ENCODE results near the gene TBL3.

TBL3 gene

GRCh38 chr16:2013527-2013926, 41.7 kb downstream of the TBL3 start:
- Histone ChIP-seq H3K36me3 (ENCODE audit: insufficient read depth, low read length) (no peaks in the 10 kb centered on the region), H3K4me2 (ENCODE audit: insufficient read depth, low read length) (no peak overlapping the region), H3K27ac (ENCODE audit: low read length) (no peak overlapping the region), H4K20me1 (ENCODE audit: insufficient read depth, low read length) (peaks cover 8% of the 10 kb centered on the region), H3K9me3 (ENCODE audit: insufficient read depth, low read length, severe bottlenecking) (no peaks in the 10 kb centered on the region), H3K9ac (ENCODE audit: low read depth, low read length) (no peak overlapping the region), H3K4me1 (ENCODE audit: insufficient read depth, low read length) (peaks cover 14% of the 10 kb centered on the region), H3K27me3 (ENCODE audit: insufficient read depth, low read length, poor library complexity) (no peaks in the 10 kb centered on the region), H3K79me2 (ENCODE audit: insufficient read depth, low read length) (peaks cover 22% of the 10 kb centered on the region), H3K4me3 (ENCODE audit: low read depth in 1 of 2, low read length in 2 of 2) (no peak overlapping the region), H2AFZ (ENCODE audit: low read depth, low read length) (no peak overlapping the region)
- TF ChIP-seq CTCF (IDR thresholded peaks at IDR 0.05; ENCODE audit: borderline replicate concordance, extremely low read depth, low read length, poor library complexity, severe bottlenecking), result no peak
- no peak for DNase-seq
- ATAC-seq (ENCODE audit: insufficient read depth, low read depth), result no peak

GRCh38 chr16:2015117-2015946, 43.5 kb downstream of the TBL3 start:
- H2AFZ ChIP-seq (ENCODE audit: low read depth, low read length), result no peak overlapping the region
- no peak overlapping the region for H3K27ac ChIP-seq (ENCODE audit: low read length)
- H3K4me1 ChIP-seq (ENCODE audit: insufficient read depth, low read length), result peaks cover 6% of the 10 kb centered on the region
- no peaks in the 10 kb centered on the region for H3K27me3 ChIP-seq (ENCODE audit: insufficient read depth, low read length, poor library complexity)
- no peak overlapping the region for H3K9ac ChIP-seq (ENCODE audit: low read depth, low read length)
- no peaks in the 10 kb centered on the region for H3K9me3 ChIP-seq (ENCODE audit: insufficient read depth, low read length, severe bottlenecking)
- no peaks in the 10 kb centered on the region for H4K20me1 ChIP-seq (ENCODE audit: insufficient read depth, low read length)
- no peak overlapping the region for H3K4me2 ChIP-seq (ENCODE audit: insufficient read depth, low read length)
- no peaks in the 10 kb centered on the region for H3K36me3 ChIP-seq (ENCODE audit: insufficient read depth, low read length)
- no peak overlapping the region for H3K4me3 ChIP-seq (ENCODE audit: low read depth in 1 of 2, low read length in 2 of 2)
- no peak for TF ChIP-seq CTCF (IDR thresholded peaks at IDR 0.05; ENCODE audit: borderline replicate concordance, extremely low read depth, low read length, poor library complexity, severe bottlenecking)
- no peak for TF ChIP-seq EZH2 (IDR thresholded peaks at IDR 0.05; ENCODE audit: borderline replicate concordance, low read depth, low read length, severe bottlenecking)
- no peak for ATAC-seq (ENCODE audit: insufficient read depth, low read depth)
- peaks cover 6% of the 10 kb centered on the region for H3K79me2 ChIP-seq (ENCODE audit: insufficient read depth, low read length)
- DNase-seq, result no peak

GRCh38 chr16:2015947-2016208, 44.0 kb downstream of the TBL3 start:
- no peaks in the 10 kb centered on the region for H3K9me3 ChIP-seq (ENCODE audit: insufficient read depth, low read length, severe bottlenecking)
- no peaks in the 10 kb centered on the region for H3K36me3 ChIP-seq (ENCODE audit: insufficient read depth, low read length)
- TF ChIP-seq CTCF (IDR thresholded peaks at IDR 0.05; ENCODE audit: borderline replicate concordance, extremely low read depth, low read length, poor library complexity, severe bottlenecking) (no peak), EZH2 (IDR thresholded peaks at IDR 0.05; ENCODE audit: borderline replicate concordance, low read depth, low read length, severe bottlenecking) (no peak)
- 0 out of 2 replicates have a peak, but pooled peaks cover under 1% of the 10 kb centered on the region for H3K79me2 ChIP-seq (ENCODE audit: insufficient read depth, low read length)
- H2AFZ ChIP-seq (ENCODE audit: low read depth, low read length), result no peak overlapping the region
- H3K27me3 ChIP-seq (ENCODE audit: insufficient read depth, low read length, poor library complexity), result no peaks in the 10 kb centered on the region
- peaks cover under 1% of the 10 kb centered on the region for H3K4me1 ChIP-seq (ENCODE audit: insufficient read depth, low read length)
- H3K4me3 ChIP-seq (ENCODE audit: low read depth in 1 of 2, low read length in 2 of 2), result no peak overlapping the region
- DNase-seq, result no peak
- no peaks in the 10 kb centered on the region for H4K20me1 ChIP-seq (ENCODE audit: insufficient read depth, low read length)
- H3K9ac ChIP-seq (ENCODE audit: low read depth, low read length), result no peak overlapping the region
- no peak overlapping the region for H3K4me2 ChIP-seq (ENCODE audit: insufficient read depth, low read length)
- ATAC-seq (ENCODE audit: insufficient read depth, low read depth), result no peak
- H3K27ac ChIP-seq (ENCODE audit: low read length), result no peak overlapping the region
